Measurements from ENCODE around the gene NT5C. TPM values are rescaled to one million over a fixed set of nuclear protein-coding genes. Genes with fewer than 3 reads are reported as not detected.

NT5C gene
- total RNA-seq, 1 donor from 2014 or later: 18.3 TPM

DNA sequence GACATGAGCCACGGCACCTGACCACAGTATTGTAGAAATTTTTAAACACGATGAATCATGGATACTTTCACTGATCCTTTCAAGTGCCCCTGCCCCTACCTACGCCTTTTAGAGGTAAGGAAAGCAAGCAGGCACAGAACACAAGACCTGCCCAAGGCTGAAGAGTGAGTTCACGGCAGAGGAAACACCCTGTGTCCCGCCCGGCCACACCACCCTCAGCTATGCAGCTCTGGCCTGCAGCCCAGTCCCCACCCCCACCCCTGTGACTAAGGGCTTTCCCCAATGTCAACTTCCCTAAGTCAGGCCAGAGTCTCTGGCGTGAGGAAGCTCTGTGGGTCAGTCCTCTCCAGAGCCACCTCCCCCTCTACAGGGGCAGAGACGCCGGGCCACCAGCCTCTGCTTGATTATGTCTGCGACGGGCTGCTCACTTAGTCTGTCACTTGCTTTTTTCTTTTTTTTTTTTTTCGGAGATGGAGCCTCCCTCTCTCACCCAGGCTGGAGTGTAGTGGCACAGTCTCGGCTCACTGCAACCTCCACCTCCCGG is 35.4 kb downstream of the NT5C start:
- DNase-seq (ENCODE audit: low spot score in 2 of 2): peak; percentile 27 to 76
- no peaks in the 10 kb centered on the region for H3K27me3 ChIP-seq
- no peak overlapping the region for H3K4me3 ChIP-seq
- H3K27ac ChIP-seq: no peak overlapping the region
- H3K9me3 ChIP-seq: no peaks in the 10 kb centered on the region
- peaks cover 0 to 3% of the 10 kb centered on the region in 2 donors for H3K4me1 ChIP-seq
- no peaks in the 10 kb centered on the region for H3K36me3 ChIP-seq
- TF ChIP-seq, protein P1, sequence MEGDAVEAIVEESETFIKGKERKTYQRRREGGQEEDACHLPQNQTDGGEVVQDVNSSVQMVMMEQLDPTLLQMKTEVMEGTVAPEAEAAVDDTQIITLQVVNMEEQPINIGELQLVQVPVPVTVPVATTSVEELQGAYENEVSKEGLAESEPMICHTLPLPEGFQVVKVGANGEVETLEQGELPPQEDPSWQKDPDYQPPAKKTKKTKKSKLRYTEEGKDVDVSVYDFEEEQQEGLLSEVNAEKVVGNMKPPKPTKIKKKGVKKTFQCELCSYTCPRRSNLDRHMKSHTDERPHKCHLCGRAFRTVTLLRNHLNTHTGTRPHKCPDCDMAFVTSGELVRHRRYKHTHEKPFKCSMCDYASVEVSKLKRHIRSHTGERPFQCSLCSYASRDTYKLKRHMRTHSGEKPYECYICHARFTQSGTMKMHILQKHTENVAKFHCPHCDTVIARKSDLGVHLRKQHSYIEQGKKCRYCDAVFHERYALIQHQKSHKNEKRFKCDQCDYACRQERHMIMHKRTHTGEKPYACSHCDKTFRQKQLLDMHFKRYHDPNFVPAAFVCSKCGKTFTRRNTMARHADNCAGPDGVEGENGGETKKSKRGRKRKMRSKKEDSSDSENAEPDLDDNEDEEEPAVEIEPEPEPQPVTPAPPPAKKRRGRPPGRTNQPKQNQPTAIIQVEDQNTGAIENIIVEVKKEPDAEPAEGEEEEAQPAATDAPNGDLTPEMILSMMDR (IDR thresholded peaks at IDR 0.05): no peak
- intact Hi-C loops (cut with DNase I): no loop called here

DNA sequence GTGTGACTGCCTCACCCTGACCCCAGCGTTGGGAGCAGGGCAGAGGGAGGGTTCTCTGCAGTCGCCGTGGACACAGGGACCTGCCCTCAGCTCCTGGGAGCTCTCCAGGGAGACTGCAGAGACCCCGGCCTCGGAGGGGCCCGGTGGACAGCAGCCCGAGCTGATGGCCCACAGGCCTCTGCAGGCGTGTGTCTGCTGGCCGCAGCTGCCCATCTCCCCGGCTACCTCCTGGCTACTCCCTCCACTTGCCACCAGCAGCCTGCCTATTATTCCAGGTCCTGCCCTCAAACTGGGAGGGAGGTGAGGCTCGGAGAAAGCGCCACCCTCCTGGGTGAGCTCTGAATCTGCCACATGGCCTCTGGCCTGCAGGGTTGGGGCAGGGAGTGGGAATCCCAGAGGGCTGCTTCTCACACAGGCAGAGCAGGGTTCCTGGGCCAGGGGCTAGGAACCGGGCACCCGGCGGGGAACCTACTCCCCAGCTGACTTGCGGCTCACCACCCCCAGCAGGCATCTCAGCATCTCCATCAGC is 36.6 kb downstream of the NT5C start:
- H3K36me3 ChIP-seq: no peaks in the 10 kb centered on the region
- H3K27me3 ChIP-seq: no peaks in the 10 kb centered on the region
- H3K27ac ChIP-seq: no peak overlapping the region
- TF ChIP-seq, protein P1 (IDR thresholded peaks at IDR 0.05): no peak
- no peaks in the 10 kb centered on the region for H3K9me3 ChIP-seq
- peaks cover 0 to 3% of the 10 kb centered on the region in 2 donors for H3K4me1 ChIP-seq
- DNase-seq (ENCODE audit: low spot score in 2 of 2): no peak
- intact Hi-C loops (cut with DNase I): no loop called here
- H3K4me3 ChIP-seq: no peak overlapping the region

DNA sequence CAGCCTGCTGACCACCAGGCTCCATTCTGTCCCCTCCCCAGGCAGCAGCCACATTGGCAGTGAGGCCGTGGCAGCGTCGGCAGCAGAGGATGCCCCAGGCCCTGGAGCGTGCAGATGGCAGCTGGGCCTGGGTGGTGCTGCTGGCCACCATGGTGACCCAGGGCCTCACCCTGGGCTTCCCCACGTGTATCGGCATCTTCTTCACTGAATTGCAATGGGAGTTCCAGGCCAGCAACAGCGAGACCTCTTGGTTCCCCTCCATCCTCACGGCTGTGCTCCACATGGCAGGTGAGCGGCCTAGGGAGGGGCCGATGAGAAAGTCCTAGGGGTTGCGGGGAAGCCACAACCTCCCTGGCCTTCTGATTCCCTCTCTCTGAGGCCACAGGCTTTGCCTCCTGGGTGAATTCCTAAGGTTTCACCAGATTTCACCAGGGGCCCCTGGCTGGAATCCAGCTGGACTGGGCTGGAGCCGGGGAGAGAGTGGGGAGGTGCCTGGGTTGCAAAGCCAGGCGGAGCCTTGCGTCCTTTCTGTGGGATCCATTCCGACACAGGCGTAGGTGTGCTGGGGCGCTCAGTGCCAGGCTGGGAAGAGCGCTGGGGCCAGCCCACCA is 37.9 kb downstream of the NT5C start:
- TF ChIP-seq, protein P1 (IDR thresholded peaks at IDR 0.05): no peak
- H3K4me3 ChIP-seq: no peak overlapping the region
- no peaks in the 10 kb centered on the region for H3K27me3 ChIP-seq
- no peak for DNase-seq (ENCODE audit: low spot score in 2 of 2)
- H3K27ac ChIP-seq: no peak overlapping the region
- no peaks in the 10 kb centered on the region for H3K9me3 ChIP-seq
- H3K36me3 ChIP-seq: no peaks in the 10 kb centered on the region
- intact Hi-C loops (cut with DNase I): no loop called here
- H3K4me1 ChIP-seq: peaks cover 3% of the 10 kb centered on the region in 2 donors

DNA sequence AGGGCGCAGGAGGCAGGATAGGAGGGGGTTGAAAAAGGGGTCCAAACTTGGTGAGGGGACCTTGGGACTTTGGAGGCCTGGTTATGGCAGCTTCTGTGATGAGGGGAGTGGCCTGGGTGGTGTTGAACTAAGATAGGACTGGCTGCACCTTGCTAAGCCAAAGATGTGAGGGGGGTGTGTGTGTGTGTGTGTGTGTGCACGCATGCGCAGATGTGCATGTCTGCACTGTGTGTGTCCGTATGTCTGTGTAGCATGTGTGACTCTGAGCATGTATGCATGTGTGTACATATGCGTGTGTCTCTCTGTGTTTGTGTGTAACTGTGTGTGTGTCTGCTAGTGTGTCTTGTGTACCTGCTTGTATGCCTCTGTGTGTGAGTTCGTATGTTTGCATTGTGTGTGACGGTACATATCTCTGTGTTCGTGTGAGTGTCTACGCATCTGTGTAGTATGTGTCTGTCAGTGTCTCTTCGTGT is 39.7 kb downstream of the NT5C start:
- Histone ChIP-seq H3K36me3 (no peaks in the 10 kb centered on the region), H3K27ac (no peak overlapping the region), H3K4me1 (peaks cover 3% of the 10 kb centered on the region in 2 donors), H3K4me3 (no peak overlapping the region), H3K27me3 (no peaks in the 10 kb centered on the region), H3K9me3 (no peaks in the 10 kb centered on the region)
- intact Hi-C loops (cut with DNase I): no loop called here
- TF ChIP-seq, protein P1 (IDR thresholded peaks at IDR 0.05): no peak
- no peak for DNase-seq (ENCODE audit: low spot score in 2 of 2)

DNA sequence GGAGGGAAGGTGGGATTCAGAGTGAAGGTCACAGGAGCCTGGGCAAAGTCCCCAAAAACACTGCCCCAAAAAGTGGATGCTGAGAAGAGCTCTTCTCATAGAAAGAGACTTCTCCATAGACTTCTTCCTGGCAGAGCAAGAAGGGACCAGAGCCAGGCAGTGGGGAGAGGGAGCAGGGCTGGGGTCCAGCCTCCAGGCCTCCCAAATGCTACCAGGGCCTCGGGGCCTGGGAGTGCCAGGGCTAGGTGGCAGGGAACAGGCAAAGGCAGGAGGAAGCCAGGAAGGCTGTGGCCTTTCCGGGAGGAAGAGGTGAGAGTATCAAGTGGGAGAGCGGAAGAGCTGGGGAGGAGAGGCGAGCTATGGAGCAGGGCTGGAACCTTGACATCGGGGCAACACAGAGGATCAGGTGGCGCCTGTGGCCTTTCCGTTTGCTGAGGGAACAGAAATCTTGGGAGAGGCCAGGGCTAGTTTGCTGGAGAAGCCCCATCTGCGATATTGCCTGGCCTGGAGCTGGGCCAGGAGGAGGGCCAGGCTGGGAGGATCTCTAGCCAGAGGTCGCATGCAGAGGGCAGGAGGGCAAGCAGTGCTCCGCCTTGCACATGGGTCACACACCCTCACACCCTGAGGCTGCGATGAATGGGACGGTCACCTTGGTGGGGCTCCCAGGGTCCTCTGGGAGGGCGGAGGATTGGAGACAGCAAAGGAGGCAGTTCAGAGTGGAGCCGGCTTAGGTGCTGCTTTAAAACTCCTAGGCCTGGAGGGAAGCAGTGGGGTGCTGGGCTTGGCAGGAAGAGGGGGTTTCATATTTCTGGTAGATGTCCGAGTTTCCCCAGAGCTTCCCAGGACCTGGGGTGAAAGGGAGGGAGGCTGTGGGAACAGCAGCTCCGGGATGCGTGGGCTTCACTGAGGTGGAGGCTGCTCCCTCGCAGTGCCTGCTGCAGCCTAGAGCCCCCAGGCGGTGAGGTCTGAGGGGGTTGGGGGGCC is 40.4 kb downstream of the NT5C start:
- Histone ChIP-seq H3K9me3 (no peaks in the 10 kb centered on the region), H3K4me3 (no peak overlapping the region), H3K27ac (no peak overlapping the region), H3K36me3 (no peaks in the 10 kb centered on the region), H3K4me1 (peaks cover 3% of the 10 kb centered on the region in 2 donors), H3K27me3 (no peaks in the 10 kb centered on the region)
- no peak for DNase-seq (ENCODE audit: low spot score in 2 of 2)
- intact Hi-C loops (cut with DNase I): no loop called here
- TF ChIP-seq, protein P1 (IDR thresholded peaks at IDR 0.05): no peak
